A549 treated with CpdA at 1 μM for 4 hours (cell line): ENCODE data around the gene PHF2. TPM values are rescaled to one million over a fixed set of nuclear protein-coding genes. Genes with fewer than 3 reads are reported as not detected.

Experiments
- total RNA-seq: library from RNA; stranded (reverse); fragments of 200-300 nt; extraction: Qiagen RNA extraction; gene quantifications from 5 replicates; pipeline ENCODE4 v1.2.3, GENCODE V29; 2022; ENCODE audit warnings: low read depth

Gene PHF2
- 15.0 to 17.3 TPM (median 16.4 TPM) in 5 replicates for total RNA-seq

GRCh38 chr9:93576258-93577077 lies at the start of gene PHF2:
Gene PHF2 (plus strand): TSS chr9:93576584. CDS start chr9:93576774, 190 bp downstream.

Other genes starting within 250 kb of the PHF2 start
- gene FAM120A, start 124.9 kb upstream of the PHF2 start, total RNA-seq, result 74.5 to 87.4 TPM (median 82.3 TPM) in 5 replicates
- gene FAM120AOS, start 123.0 kb upstream of the PHF2 start, total RNA-seq, result 47.2 to 52.3 TPM (median 49.2 TPM) in 5 replicates